Measurements from ENCODE around the gene KIF1B.

KIF1B gene

GRCh38 chr1:10178597-10179405, 31.6 kb upstream of the KIF1B start:
- H3K4me3 ChIP-seq (ENCODE audit: low read depth, low read length) = no peak overlapping the region
- peak overlapping the region; percentile 85 for H3K27ac ChIP-seq (ENCODE audit: low read depth, low read length)
- H3K36me3 ChIP-seq (ENCODE audit: control insufficient read depth, insufficient read depth, low read length) = peaks cover 34% of the 10 kb centered on the region
- H3K9me3 ChIP-seq (ENCODE audit: control insufficient read depth, insufficient read depth, low read length) = no peaks in the 10 kb centered on the region
- peak overlapping the region; percentile 56; the same call in 1 of the 2 replicates for H3K9ac ChIP-seq (ENCODE audit: low read depth, low read length)
- peaks cover 18% of the 10 kb centered on the region for H3K4me1 ChIP-seq (ENCODE audit: control insufficient read depth, insufficient read depth, low read length)
- no peaks in the 10 kb centered on the region for H3K27me3 ChIP-seq (ENCODE audit: control insufficient read depth, insufficient read depth, low read length)

- H3K27me3 ChIP-seq (ENCODE audit: control insufficient read depth, insufficient read depth, low read length) = no peaks in the 10 kb centered on the region
- H3K36me3 ChIP-seq (ENCODE audit: control insufficient read depth, insufficient read depth, low read length) = peaks cover 33% of the 10 kb centered on the region
- no peak overlapping the region for H3K4me3 ChIP-seq (ENCODE audit: low read depth, low read length)
- H3K27ac ChIP-seq (ENCODE audit: low read depth, low read length) = peak overlapping the region; percentile 85
- peaks cover 18% of the 10 kb centered on the region for H3K4me1 ChIP-seq (ENCODE audit: control insufficient read depth, insufficient read depth, low read length)
- H3K9me3 ChIP-seq (ENCODE audit: control insufficient read depth, insufficient read depth, low read length) = no peaks in the 10 kb centered on the region
- no peak overlapping the region for H3K9ac ChIP-seq (ENCODE audit: low read depth, low read length)
These were observed 30.8 kb upstream of the KIF1B start for GRCh38 chr1:10179406-10180091.

- Histone ChIP-seq H3K27ac (ENCODE audit: low read depth, low read length) (no peak overlapping the region), H3K4me1 (ENCODE audit: control insufficient read depth, insufficient read depth, low read length) (peaks cover 18% of the 10 kb centered on the region), H3K27me3 (ENCODE audit: control insufficient read depth, insufficient read depth, low read length) (no peaks in the 10 kb centered on the region), H3K4me3 (ENCODE audit: low read depth, low read length) (no peak overlapping the region), H3K36me3 (ENCODE audit: control insufficient read depth, insufficient read depth, low read length) (peaks cover 27% of the 10 kb centered on the region), H3K9me3 (ENCODE audit: control insufficient read depth, insufficient read depth, low read length) (no peaks in the 10 kb centered on the region), H3K9ac (ENCODE audit: low read depth, low read length) (no peak overlapping the region)
These were observed 29.2 kb upstream of the KIF1B start for GRCh38 chr1:10181154-10181553.

DNA sequence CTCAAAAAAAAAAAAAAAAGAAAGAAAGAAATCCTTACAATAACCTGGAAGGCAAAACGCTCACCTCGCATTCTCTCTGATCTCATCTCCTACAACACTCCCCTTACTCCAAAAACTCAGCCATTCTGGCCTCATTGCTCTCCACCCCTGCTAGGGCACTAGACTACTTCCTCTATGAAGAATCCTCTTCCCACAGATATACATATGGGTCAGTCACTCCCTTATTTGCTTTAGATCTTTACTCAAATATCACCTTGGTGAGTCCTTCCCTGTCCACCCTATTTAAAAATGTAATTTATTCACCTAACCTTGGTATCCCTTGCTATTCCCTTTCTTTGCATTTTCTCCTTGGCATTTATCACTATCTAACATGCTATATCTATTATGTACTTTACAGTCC, 24.6 kb upstream of the KIF1B start:
- no peak overlapping the region for H3K9ac ChIP-seq (ENCODE audit: low read depth, low read length)
- no peaks in the 10 kb centered on the region for H3K9me3 ChIP-seq (ENCODE audit: control insufficient read depth, insufficient read depth, low read length)
- no peak overlapping the region for H3K4me3 ChIP-seq (ENCODE audit: low read depth, low read length)
- peaks cover 5% of the 10 kb centered on the region; the same call in 1 of the 2 replicates for H3K36me3 ChIP-seq (ENCODE audit: control insufficient read depth, insufficient read depth, low read length)
- H3K27ac ChIP-seq (ENCODE audit: low read depth, low read length) = no peak overlapping the region
- no peaks in the 10 kb centered on the region for H3K27me3 ChIP-seq (ENCODE audit: control insufficient read depth, insufficient read depth, low read length)
- H3K4me1 ChIP-seq (ENCODE audit: control insufficient read depth, insufficient read depth, low read length) = no peaks in the 10 kb centered on the region

DNA sequence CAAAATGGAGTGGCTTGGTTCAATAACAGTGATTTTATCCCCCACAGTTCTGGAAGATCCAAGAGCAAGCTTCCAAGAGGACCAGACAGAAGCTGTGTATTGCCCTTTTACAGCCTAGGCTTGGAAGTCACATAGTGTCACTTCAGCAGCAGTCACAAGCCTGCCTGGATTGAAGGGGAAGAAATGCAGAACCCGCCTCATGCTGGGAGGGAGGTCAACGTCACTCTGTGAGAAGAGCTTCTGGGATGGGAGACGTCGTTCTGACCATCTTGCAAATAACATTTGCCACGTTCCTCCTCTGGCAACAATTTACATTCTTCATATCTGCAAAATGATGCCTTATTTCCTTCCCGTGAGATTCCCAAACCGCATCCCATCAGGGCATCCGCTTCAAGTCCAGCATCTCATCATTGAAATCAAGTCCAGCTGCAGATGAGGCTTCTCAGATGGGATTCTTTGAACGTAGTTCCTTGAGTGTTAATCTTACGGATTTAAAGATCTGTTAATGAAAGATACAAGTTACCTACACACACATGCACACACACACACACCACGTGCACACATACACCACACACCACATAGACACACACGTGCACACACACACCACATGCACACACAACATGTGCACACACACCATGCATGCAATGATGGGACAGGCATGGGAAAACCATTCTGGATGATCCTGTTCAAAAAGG, 23.9 kb upstream of the KIF1B start:
- no peaks in the 10 kb centered on the region for H3K36me3 ChIP-seq (ENCODE audit: control insufficient read depth, insufficient read depth, low read length)
- no peak overlapping the region for H3K27ac ChIP-seq (ENCODE audit: low read depth, low read length)
- no peaks in the 10 kb centered on the region for H3K9me3 ChIP-seq (ENCODE audit: control insufficient read depth, insufficient read depth, low read length)
- H3K4me1 ChIP-seq (ENCODE audit: control insufficient read depth, insufficient read depth, low read length) = no peaks in the 10 kb centered on the region
- H3K27me3 ChIP-seq (ENCODE audit: control insufficient read depth, insufficient read depth, low read length) = no peaks in the 10 kb centered on the region
- H3K4me3 ChIP-seq (ENCODE audit: low read depth, low read length) = no peak overlapping the region
- H3K9ac ChIP-seq (ENCODE audit: low read depth, low read length) = no peak overlapping the region

DNA sequence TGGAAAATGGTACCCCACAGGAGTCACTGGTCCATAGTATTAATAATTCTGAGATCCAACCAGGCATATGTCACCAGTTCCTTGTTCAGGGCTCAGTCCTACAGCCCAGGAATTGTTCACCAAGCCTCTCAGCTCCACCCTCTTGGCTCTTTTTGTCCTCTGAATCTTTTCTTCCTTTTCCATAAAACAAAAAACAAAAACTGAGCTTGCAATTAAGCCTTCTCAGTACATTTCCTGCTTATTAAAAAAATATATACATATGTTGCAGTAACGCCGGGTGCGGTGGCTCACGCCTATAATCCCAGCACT, 23.4 kb upstream of the KIF1B start:
- H3K27ac ChIP-seq (ENCODE audit: low read depth, low read length) = no peak overlapping the region
- no peaks in the 10 kb centered on the region for H3K27me3 ChIP-seq (ENCODE audit: control insufficient read depth, insufficient read depth, low read length)
- no peak overlapping the region for H3K9ac ChIP-seq (ENCODE audit: low read depth, low read length)
- no peaks in the 10 kb centered on the region for H3K4me1 ChIP-seq (ENCODE audit: control insufficient read depth, insufficient read depth, low read length)
- no peaks in the 10 kb centered on the region for H3K36me3 ChIP-seq (ENCODE audit: control insufficient read depth, insufficient read depth, low read length)
- no peaks in the 10 kb centered on the region for H3K9me3 ChIP-seq (ENCODE audit: control insufficient read depth, insufficient read depth, low read length)
- H3K4me3 ChIP-seq (ENCODE audit: low read depth, low read length) = no peak overlapping the region

GRCh38 chr1:10188133-10188650, 22.2 kb upstream of the KIF1B start:
- Histone ChIP-seq H3K9ac (ENCODE audit: low read depth, low read length) (no peak overlapping the region), H3K4me3 (ENCODE audit: low read depth, low read length) (no peak overlapping the region), H3K36me3 (ENCODE audit: control insufficient read depth, insufficient read depth, low read length) (no peaks in the 10 kb centered on the region), H3K4me1 (ENCODE audit: control insufficient read depth, insufficient read depth, low read length) (no peaks in the 10 kb centered on the region), H3K9me3 (ENCODE audit: control insufficient read depth, insufficient read depth, low read length) (no peaks in the 10 kb centered on the region), H3K27me3 (ENCODE audit: control insufficient read depth, insufficient read depth, low read length) (no peaks in the 10 kb centered on the region), H3K27ac (ENCODE audit: low read depth, low read length) (no peak overlapping the region)

- no peaks in the 10 kb centered on the region for H3K36me3 ChIP-seq (ENCODE audit: control insufficient read depth, insufficient read depth, low read length)
- H3K27ac ChIP-seq (ENCODE audit: low read depth, low read length) = no peak overlapping the region
- H3K9me3 ChIP-seq (ENCODE audit: control insufficient read depth, insufficient read depth, low read length) = no peaks in the 10 kb centered on the region
- H3K4me1 ChIP-seq (ENCODE audit: control insufficient read depth, insufficient read depth, low read length) = no peaks in the 10 kb centered on the region
- H3K27me3 ChIP-seq (ENCODE audit: control insufficient read depth, insufficient read depth, low read length) = no peaks in the 10 kb centered on the region
- H3K9ac ChIP-seq (ENCODE audit: low read depth, low read length) = no peak overlapping the region
- H3K4me3 ChIP-seq (ENCODE audit: low read depth, low read length) = no peak overlapping the region
These were observed 20.7 kb upstream of the KIF1B start for GRCh38 chr1:10189659-10190058.

DNA sequence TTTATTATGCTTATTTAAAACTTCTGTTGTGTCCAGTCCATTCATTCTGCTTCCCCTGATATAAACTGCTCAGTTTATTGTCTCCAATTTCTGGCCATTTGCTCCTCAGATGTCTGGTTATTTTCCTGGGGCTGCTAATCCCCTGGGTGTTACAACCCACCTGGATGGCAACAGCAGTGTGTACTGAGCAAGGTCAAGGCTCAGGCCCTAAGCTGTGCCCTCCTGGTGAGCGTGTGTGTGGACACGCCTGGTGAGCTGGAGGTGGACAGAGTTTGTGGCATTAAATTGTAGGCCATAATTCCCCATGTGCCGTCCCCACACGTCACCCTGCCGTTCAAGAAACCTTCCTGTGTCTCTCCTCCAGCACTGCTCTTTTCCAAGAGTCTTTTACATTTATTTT, 18.1 kb upstream of the KIF1B start:
- H3K4me3 ChIP-seq (ENCODE audit: low read depth, low read length) = no peak overlapping the region
- no peaks in the 10 kb centered on the region for H3K36me3 ChIP-seq (ENCODE audit: control insufficient read depth, insufficient read depth, low read length)
- no peak overlapping the region for H3K9ac ChIP-seq (ENCODE audit: low read depth, low read length)
- no peaks in the 10 kb centered on the region for H3K27me3 ChIP-seq (ENCODE audit: control insufficient read depth, insufficient read depth, low read length)
- H3K27ac ChIP-seq (ENCODE audit: low read depth, low read length) = no peak overlapping the region
- H3K9me3 ChIP-seq (ENCODE audit: control insufficient read depth, insufficient read depth, low read length) = no peaks in the 10 kb centered on the region
- no peaks in the 10 kb centered on the region for H3K4me1 ChIP-seq (ENCODE audit: control insufficient read depth, insufficient read depth, low read length)

DNA sequence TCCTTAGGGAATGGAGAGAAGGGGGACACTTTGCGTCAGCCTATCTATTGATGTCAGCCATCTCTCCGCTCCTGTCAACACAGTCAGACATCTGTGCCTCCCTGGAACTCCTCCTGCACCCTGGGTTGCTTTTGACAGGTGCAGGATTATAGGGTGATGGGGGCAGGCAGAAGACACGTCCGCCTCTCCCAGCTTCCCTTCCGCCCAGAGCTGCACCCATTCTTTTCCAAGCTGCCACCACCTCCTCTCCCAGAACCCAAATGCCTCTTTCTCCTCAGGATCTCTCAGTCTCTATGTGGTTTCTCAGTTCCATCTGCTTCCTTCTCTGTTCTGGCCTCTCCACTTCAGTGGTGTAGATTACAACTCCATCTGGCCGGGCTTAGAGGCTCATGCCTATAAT, 17.1 kb upstream of the KIF1B start:
- H3K27me3 ChIP-seq (ENCODE audit: control insufficient read depth, insufficient read depth, low read length) = no peaks in the 10 kb centered on the region
- H3K9me3 ChIP-seq (ENCODE audit: control insufficient read depth, insufficient read depth, low read length) = no peaks in the 10 kb centered on the region
- H3K9ac ChIP-seq (ENCODE audit: low read depth, low read length) = no peak overlapping the region
- H3K4me3 ChIP-seq (ENCODE audit: low read depth, low read length) = no peak overlapping the region
- no peaks in the 10 kb centered on the region for H3K4me1 ChIP-seq (ENCODE audit: control insufficient read depth, insufficient read depth, low read length)
- H3K27ac ChIP-seq (ENCODE audit: low read depth, low read length) = no peak overlapping the region
- H3K36me3 ChIP-seq (ENCODE audit: control insufficient read depth, insufficient read depth, low read length) = no peaks in the 10 kb centered on the region

GRCh38 chr1:10195570-10195969, 14.8 kb upstream of the KIF1B start:
- Histone ChIP-seq H3K4me3 (ENCODE audit: low read depth, low read length) (no peak overlapping the region), H3K4me1 (ENCODE audit: control insufficient read depth, insufficient read depth, low read length) (no peaks in the 10 kb centered on the region), H3K9ac (ENCODE audit: low read depth, low read length) (no peak overlapping the region), H3K27ac (ENCODE audit: low read depth, low read length) (no peak overlapping the region), H3K27me3 (ENCODE audit: control insufficient read depth, insufficient read depth, low read length) (no peaks in the 10 kb centered on the region), H3K36me3 (ENCODE audit: control insufficient read depth, insufficient read depth, low read length) (no peaks in the 10 kb centered on the region), H3K9me3 (ENCODE audit: control insufficient read depth, insufficient read depth, low read length) (no peaks in the 10 kb centered on the region)
